Spleen (tissue), 11 donors: Measurements from ENCODE around the gene BRINP1. TPM values are rescaled to one million over a fixed set of nuclear protein-coding genes. Genes with fewer than 3 reads are reported as not detected.

Experiments used
- DNase-seq: peaks from one replicate; pipeline ENCODE4 v3.0.0-alpha.2; 2020
- H3K27ac ChIP-seq, 8 donors: fragments of 200-600 bp; sonication (generic) in 7 of 8; 1 replicate in 4 of 8; 2 replicates in 4 of 8; pipeline versions ENCODE4 v1.5.0 to v1.8.0; 2016 to 2021; ENCODE audit warnings: inconsistent platforms in 4 of 8, mild to moderate bottlenecking in 4 of 8, moderate library complexity in 1 of 8
- H3K27me3 ChIP-seq, 7 donors: fragments of 200-600 bp; sonication (generic) in 6 of 7; replicated peaks in 1 of 7; 1 replicate in 4 of 7; 2 replicates in 3 of 7; pipeline versions ENCODE4 v1.5.0 to v1.8.0; 2016 to 2021; ENCODE audit warnings: inconsistent platforms in 3 of 7, mild to moderate bottlenecking in 1 of 7
- H3K36me3 ChIP-seq, 6 donors: fragments of 200-600 bp; sonication (generic) in 5 of 6; 1 replicate in 4 of 6; 2 replicates in 2 of 6; pipeline versions ENCODE4 v1.5.0 to v1.8.0; 2016 to 2021; ENCODE audit warnings: inconsistent platforms in 2 of 6
- H3K4me1 ChIP-seq, 6 donors: fragments of 200-600 bp; sonication (generic) in 5 of 6; 1 replicate in 3 of 6; 2 replicates in 3 of 6; pipeline versions ENCODE4 v1.5.0 to v1.8.0; 2016 to 2021; ENCODE audit warnings: inconsistent platforms in 3 of 6
- H3K4me3 ChIP-seq, 8 donors: fragments of 200-600 bp; sonication (generic) in 7 of 8; 1 replicate in 4 of 8; 2 replicates in 4 of 8; pipeline versions ENCODE4 v1.5.0 to v1.8.0; 2016 to 2021; ENCODE audit warnings: inconsistent platforms in 4 of 8, mild to moderate bottlenecking in 4 of 8, moderate library complexity in 2 of 8
- H3K9me3 ChIP-seq, 8 donors: fragments of 200-600 bp; sonication (generic) in 7 of 8; 1 replicate in 4 of 8; 2 replicates in 4 of 8; pipeline versions ENCODE4 v1.5.0 to v1.8.0; 2016 to 2021; ENCODE audit warnings: inconsistent platforms in 4 of 8
- CTCF ChIP-seq, 11 experiments: fragments of 200-600 bp in 7 of 11; fragments of 450-650 bp in 4 of 11; sonication (generic) in 4 of 11; IDR thresholded peaks in 8 of 11; conservative IDR thresholded peaks in 3 of 11; 1 replicate in 7 of 11; 2 replicates in 4 of 11; pipeline versions ENCODE4 v1.4.0 to v1.8.0; 2016 to 2021; ENCODE audit warnings: antibody characterized with exemption in 11 of 11, inconsistent platforms in 4 of 11, mild to moderate bottlenecking in 1 of 11
- POLR2A ChIP-seq, 3 donors: fragments of 450-650 bp; IDR thresholded peaks; one replicate each; pipeline ENCODE4 v1.5.1; 2017; ENCODE audit warnings: antibody characterized with exemption in 3 of 3, mild to moderate bottlenecking in 1 of 3
- POLR2AphosphoS5 ChIP-seq, 3 donors: sonication (generic); formaldehyde crosslinking; IDR thresholded peaks; one replicate each; pipeline ENCODE4 v1.5.1; 2017; ENCODE audit warnings: antibody characterized with exemption in 3 of 3
- WGBS, 5 donors: extraction: QIAGEN DNeasy Blood & Tissue Kit in 3 of 5; methylation state at CpG; one replicate each; pipeline versions ENCODE4 v1.1.5 to v1.1.7; 2013 to 2018; 5-methylcytosine and 5-hydroxymethylcytosine counted together
- intact Hi-C: fragments of 100-400 bp; cut with DNase I; formaldehyde crosslinking; loops from one replicate; pipeline ENCODE4 v1.15.0; 2023; ENCODE audit warnings: low total_unique reads
- polyA plus RNA-seq, 3 donors: library from polyadenylated mRNA; stranded (reverse); fragments of 200-250 nt; gene quantifications; one replicate each; pipeline ENCODE4 v1.2.1, GENCODE V29; 2013
- total RNA-seq, 7 donors: library from RNA; depleted of rRNA in 3 of 7; stranded (reverse); fragments of >200 nt in 3 of 7; fragmentation: NEBNext Ultra II Directional in 4 of 7; extraction: Animal tissue kit (Norgen Biotek cat#: 25700) in 4 of 7; gene quantifications; one replicate each; pipeline versions ENCODE4 v1.1.0 to v1.2.1, GENCODE V29; 2016 to 2021
- donor health status: healthy with polysubstance abuse.
- donor health status: DM: no; HTN: no; CAD: no; lungs with moderate emphysema.
- donor health status: DM: no; HTN: no; CAD: no.
- donor health status: Bipolar disorder and iron deficiency.
- donor health status: healthy.
- donor health status: DM: no; HTN: no; CAD: no.
- donor health status: DM: yes; HTN: yes; CAD: no.

Gene BRINP1
- total and polyA plus RNA-seq, 10 donors: 0.05 to 1.2 (median 0.32) TPM; not detected in 1

- WGBS, 5 donors: 72 to 86% (median 83%) methylated on average over 12 of the region's 12 CpGs
- no peak for DNase-seq
- intact Hi-C loops: no loop called here
These were observed 84.5 kb downstream of the BRINP1 start for GRCh38 chr9:119284587-119285337.

GRCh38 chr9:119284118-119284517 is 85.1 kb downstream of the BRINP1 start:
- no peak overlapping the region for H3K27ac ChIP-seq
- TF ChIP-seq CTCF (IDR thresholded peaks at IDR 0.05 in 8 of 11, conservative IDR thresholded peaks at IDR 0.05 in 3 of 11) (no peak), POLR2AphosphoS5 (IDR thresholded peaks at IDR 0.05) (no peak), POLR2A (IDR thresholded peaks at IDR 0.05) (no peak)
- 63 to 71% (median 70%) methylated on average over 4 of the region's 4 CpGs for WGBS, 5 donors
- no peak for DNase-seq
- H3K4me3 ChIP-seq: no peak overlapping the region
- no peaks in the 10 kb centered on the region for H3K9me3 ChIP-seq
- intact Hi-C loops: no loop called here
- no peaks in the 10 kb centered on the region for H3K4me1 ChIP-seq
- H3K27me3 ChIP-seq: peaks cover 0 to 12% (median 0%) of the 10 kb centered on the region in 7 donors
- H3K36me3 ChIP-seq: no peaks in the 10 kb centered on the region

More at GRCh38 chr9:119284587-119285337, 84.5 kb downstream of the BRINP1 start:
- TF ChIP-seq CTCF (IDR thresholded peaks at IDR 0.05 in 8 of 11, conservative IDR thresholded peaks at IDR 0.05 in 3 of 11) (no peak), POLR2AphosphoS5 (IDR thresholded peaks at IDR 0.05) (no peak), POLR2A (IDR thresholded peaks at IDR 0.05) (no peak)
- Histone ChIP-seq H3K9me3 (no peaks in the 10 kb centered on the region), H3K4me1 (no peaks in the 10 kb centered on the region), H3K27me3 (peaks cover 0 to 12% (median 0%) of the 10 kb centered on the region in 7 donors), H3K4me3 (no peak overlapping the region), H3K36me3 (no peaks in the 10 kb centered on the region), H3K27ac (no peak overlapping the region)

DNA sequence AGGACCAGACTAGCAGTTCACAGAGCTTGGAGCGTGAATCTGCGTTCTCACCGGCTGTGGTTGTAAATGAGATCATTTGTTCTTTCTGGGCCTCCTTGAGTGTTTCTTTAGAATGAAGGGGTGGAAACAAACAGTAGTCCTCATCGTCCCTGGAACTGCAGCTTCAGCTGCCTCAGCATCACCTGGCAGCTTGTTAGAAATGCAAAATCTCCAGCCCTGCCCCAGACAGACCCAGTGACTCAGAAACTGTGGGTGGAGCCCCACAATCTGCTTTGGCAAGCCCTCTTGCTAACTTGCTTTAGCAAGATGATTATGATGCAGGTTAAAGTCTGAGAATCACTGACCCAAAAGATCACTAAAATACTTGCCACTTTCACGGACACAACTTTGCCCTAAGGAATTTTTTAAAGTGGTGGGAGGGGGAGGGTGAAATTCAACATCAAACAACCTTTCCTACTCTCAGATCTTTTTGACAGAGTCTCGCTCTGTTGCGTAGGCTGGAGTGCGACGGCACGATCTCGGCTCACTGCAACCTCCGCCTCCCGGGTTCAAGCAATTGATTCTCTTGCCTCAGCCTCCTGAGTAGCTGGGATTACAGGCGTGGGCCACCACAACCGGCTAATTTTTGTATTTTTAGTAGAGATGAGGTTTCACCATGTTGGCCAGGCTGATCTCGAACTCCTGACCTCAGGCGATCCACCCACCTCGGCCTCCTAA is 86.0 kb downstream of the BRINP1 start:
- peaks cover 0 to 16% (median 0%) of the 10 kb centered on the region in 7 donors for H3K27me3 ChIP-seq
- no peaks in the 10 kb centered on the region for H3K36me3 ChIP-seq
- intact Hi-C loops: no loop called here
- H3K9me3 ChIP-seq: no peaks in the 10 kb centered on the region
- no peak overlapping the region for H3K4me3 ChIP-seq
- no peak overlapping the region for H3K27ac ChIP-seq
- no peak for DNase-seq
- WGBS, 5 donors: 50 to 60% (median 58%) methylated on average over 18 of the region's 18 CpGs
- no peak for TF ChIP-seq POLR2AphosphoS5 (IDR thresholded peaks at IDR 0.05)
- TF ChIP-seq CTCF (IDR thresholded peaks at IDR 0.05 in 8 of 11, conservative IDR thresholded peaks at IDR 0.05 in 3 of 11): no peak
- H3K4me1 ChIP-seq: no peaks in the 10 kb centered on the region

GRCh38 chr9:119282476-119283077 is 86.7 kb downstream of the BRINP1 start:
- TF ChIP-seq CTCF (IDR thresholded peaks at IDR 0.05 in 8 of 11, conservative IDR thresholded peaks at IDR 0.05 in 3 of 11) (no peak), POLR2A (IDR thresholded peaks at IDR 0.05) (no peak), POLR2AphosphoS5 (IDR thresholded peaks at IDR 0.05) (no peak)
- 22 to 33% (median 27%) methylated on average over 6 of the region's 6 CpGs for WGBS, 5 donors
- intact Hi-C loops: no loop called here

More at GRCh38 chr9:119282476-119283077, 86.7 kb downstream of the BRINP1 start:
- no peaks in the 10 kb centered on the region for H3K9me3 ChIP-seq
- H3K36me3 ChIP-seq: no peaks in the 10 kb centered on the region
- no peak for DNase-seq
- H3K27ac ChIP-seq: no peak overlapping the region
- H3K4me1 ChIP-seq: no peaks in the 10 kb centered on the region
- H3K4me3 ChIP-seq: no peak overlapping the region
- peaks cover 0 to 19% (median 0%) of the 10 kb centered on the region in 7 donors for H3K27me3 ChIP-seq
